Neural cell (in vitro differentiated cells): Measurements from ENCODE around the gene B4GALT1.

ENCODE experiments used
- EP300 ChIP-seq: fragments of 450-650 bp; conservative IDR thresholded peaks from 2 replicates; pipeline ENCODE4 v1.6.1; 2014; ENCODE audit warnings: antibody characterized with exemption, mild to moderate bottlenecking, moderate library complexity; ENCODE audit not compliant: poor library complexity, severe bottlenecking
- EZH2 ChIP-seq: fragments of 200-600, 300-800 bp; shearing (Covaris generic), sonication (generic); IDR thresholded peaks from 2 replicates; pipeline ENCODE4 v1.6.1; 2014; ENCODE audit warnings: antibody characterized with exemption, low read length, borderline replicate concordance, mild to moderate bottlenecking; ENCODE audit not compliant: insufficient read depth, poor library complexity, severe bottlenecking
- MXI1 ChIP-seq: fragments of 450-650 bp; conservative IDR thresholded peaks from 2 replicates; pipeline ENCODE4 v1.6.1; 2014; ENCODE audit warnings: antibody characterized with exemption, mild to moderate bottlenecking; ENCODE audit not compliant: poor library complexity, severe bottlenecking
- POLR2AphosphoS5 ChIP-seq: IDR thresholded peaks from 2 replicates; pipeline ENCODE4 v1.6.1; 2012
- SMC3 ChIP-seq: fragments of 450-650 bp; conservative IDR thresholded peaks from 2 replicates; pipeline ENCODE4 v1.6.1; 2014; ENCODE audit warnings: antibody characterized with exemption, mild to moderate bottlenecking, moderate library complexity; ENCODE audit not compliant: poor library complexity
- TF ChIP-seq, protein P1 (sequence below): fragments of 450-650 bp; IDR thresholded peaks from 2 replicates; pipeline ENCODE4 v1.5.1; 2014; ENCODE audit warnings: antibody characterized with exemption, mild to moderate bottlenecking, moderate library complexity; ENCODE audit not compliant: poor library complexity, severe bottlenecking
- TF ChIP-seq, protein P2 (sequence below): IDR thresholded peaks from 2 replicates; pipeline ENCODE4 v1.6.1; 2012; ENCODE audit warnings: borderline replicate concordance

DNA sequence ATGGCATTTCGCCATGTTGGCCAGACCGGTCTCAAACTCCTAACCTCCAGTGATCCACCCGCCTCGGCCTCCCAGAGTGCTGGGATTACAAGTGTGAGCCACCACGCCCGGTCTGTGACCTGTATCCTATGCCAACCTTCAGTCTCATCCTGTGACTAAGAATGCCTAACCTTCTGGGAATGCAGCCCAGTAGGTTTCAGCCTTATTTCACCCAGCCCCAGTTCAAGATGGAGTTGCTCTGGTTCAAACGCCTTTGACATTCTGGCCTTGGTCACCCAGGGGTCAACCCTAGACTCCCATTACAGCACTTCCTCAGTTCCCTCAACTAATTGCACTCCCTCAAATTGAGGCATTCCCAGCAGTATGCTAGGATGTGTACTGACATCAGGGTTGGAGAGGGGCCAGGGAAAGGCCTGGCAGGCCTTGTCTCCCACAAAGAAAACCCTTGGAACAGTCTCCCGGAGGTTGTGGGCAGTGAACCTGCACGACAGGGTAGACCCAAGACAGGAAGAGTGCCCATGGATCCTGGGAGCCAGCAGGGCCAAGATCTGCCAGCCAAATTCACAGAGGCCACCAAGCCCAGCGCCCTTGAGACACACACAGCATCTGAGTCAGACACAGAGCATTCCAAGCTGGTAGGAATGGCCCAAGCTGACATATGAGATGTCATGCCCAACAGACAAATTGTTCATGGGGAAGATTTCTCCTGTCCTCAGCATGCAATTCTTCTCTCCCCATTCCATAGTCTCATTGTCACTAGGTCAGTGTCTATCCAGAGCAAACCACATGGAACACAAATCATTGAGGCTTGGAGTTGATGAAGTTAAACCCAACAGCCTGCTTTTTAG lies 65.8 kb downstream of the B4GALT1 start:
- TF ChIP-seq MXI1 (no peak), POLR2AphosphoS5 (no peak), EP300 (no peak), EZH2 (no peak), SMC3 (no peak)
- TF ChIP-seq, protein P1, sequence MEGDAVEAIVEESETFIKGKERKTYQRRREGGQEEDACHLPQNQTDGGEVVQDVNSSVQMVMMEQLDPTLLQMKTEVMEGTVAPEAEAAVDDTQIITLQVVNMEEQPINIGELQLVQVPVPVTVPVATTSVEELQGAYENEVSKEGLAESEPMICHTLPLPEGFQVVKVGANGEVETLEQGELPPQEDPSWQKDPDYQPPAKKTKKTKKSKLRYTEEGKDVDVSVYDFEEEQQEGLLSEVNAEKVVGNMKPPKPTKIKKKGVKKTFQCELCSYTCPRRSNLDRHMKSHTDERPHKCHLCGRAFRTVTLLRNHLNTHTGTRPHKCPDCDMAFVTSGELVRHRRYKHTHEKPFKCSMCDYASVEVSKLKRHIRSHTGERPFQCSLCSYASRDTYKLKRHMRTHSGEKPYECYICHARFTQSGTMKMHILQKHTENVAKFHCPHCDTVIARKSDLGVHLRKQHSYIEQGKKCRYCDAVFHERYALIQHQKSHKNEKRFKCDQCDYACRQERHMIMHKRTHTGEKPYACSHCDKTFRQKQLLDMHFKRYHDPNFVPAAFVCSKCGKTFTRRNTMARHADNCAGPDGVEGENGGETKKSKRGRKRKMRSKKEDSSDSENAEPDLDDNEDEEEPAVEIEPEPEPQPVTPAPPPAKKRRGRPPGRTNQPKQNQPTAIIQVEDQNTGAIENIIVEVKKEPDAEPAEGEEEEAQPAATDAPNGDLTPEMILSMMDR: no peak
- TF ChIP-seq, protein P2, sequence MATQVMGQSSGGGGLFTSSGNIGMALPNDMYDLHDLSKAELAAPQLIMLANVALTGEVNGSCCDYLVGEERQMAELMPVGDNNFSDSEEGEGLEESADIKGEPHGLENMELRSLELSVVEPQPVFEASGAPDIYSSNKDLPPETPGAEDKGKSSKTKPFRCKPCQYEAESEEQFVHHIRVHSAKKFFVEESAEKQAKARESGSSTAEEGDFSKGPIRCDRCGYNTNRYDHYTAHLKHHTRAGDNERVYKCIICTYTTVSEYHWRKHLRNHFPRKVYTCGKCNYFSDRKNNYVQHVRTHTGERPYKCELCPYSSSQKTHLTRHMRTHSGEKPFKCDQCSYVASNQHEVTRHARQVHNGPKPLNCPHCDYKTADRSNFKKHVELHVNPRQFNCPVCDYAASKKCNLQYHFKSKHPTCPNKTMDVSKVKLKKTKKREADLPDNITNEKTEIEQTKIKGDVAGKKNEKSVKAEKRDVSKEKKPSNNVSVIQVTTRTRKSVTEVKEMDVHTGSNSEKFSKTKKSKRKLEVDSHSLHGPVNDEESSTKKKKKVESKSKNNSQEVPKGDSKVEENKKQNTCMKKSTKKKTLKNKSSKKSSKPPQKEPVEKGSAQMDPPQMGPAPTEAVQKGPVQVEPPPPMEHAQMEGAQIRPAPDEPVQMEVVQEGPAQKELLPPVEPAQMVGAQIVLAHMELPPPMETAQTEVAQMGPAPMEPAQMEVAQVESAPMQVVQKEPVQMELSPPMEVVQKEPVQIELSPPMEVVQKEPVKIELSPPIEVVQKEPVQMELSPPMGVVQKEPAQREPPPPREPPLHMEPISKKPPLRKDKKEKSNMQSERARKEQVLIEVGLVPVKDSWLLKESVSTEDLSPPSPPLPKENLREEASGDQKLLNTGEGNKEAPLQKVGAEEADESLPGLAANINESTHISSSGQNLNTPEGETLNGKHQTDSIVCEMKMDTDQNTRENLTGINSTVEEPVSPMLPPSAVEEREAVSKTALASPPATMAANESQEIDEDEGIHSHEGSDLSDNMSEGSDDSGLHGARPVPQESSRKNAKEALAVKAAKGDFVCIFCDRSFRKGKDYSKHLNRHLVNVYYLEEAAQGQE: no peak
